Measurements from ENCODE around the gene SMC2. TPM values are rescaled to one million over a fixed set of nuclear protein-coding genes. Genes with fewer than 3 reads are reported as not detected.

SMC2 gene
- total RNA-seq, 1 donor from 2014 or later, result 9.8 TPM

DNA sequence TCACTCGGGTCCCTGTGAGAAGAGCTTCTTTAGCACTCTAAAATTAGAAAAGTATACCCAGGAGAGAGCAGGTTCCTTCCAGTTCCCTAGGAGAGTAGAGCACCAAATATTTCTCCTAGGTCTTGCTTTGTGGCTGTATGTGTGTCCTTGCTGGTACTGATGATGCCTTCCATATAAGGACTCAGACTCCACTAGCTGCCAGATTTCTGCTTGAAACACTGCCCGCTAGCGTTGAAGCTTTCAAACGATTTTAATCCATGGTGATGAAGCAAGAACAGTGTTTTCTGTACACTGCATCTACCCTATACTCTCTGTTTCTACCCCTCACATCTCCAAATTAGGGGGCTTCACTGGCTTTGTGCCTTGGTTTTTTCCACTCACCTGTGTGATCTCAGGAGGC is 2.4 kb upstream of the SMC2 start:
- Histone ChIP-seq H3K4me3 (ENCODE audit: insufficient read depth, low read depth, low read length) (no peak overlapping the region), H3K9ac (ENCODE audit: low read length) (no peak overlapping the region), H4K20me1 (ENCODE audit: insufficient read depth, low read length) (no peaks in the 10 kb centered on the region), H3K9me3 (ENCODE audit: insufficient read depth, low read depth, low read length) (no peaks in the 10 kb centered on the region), H3K36me3 (ENCODE audit: insufficient read depth, low read length) (peaks cover 4% of the 10 kb centered on the region), H3K4me2 (ENCODE audit: low read length) (peak overlapping the region; percentile 32), H3K4me1 (ENCODE audit: insufficient read depth, low read length) (peaks cover 9% of the 10 kb centered on the region), H3K79me2 (ENCODE audit: insufficient read depth, low read length) (peaks cover 22% of the 10 kb centered on the region), H2AFZ (ENCODE audit: low read depth, low read length) (no peak overlapping the region), H3K27ac (ENCODE audit: low read depth, low read length) (no peak overlapping the region), H3K27me3 (ENCODE audit: insufficient read depth, low read length) (no peaks in the 10 kb centered on the region)
- Mint-ChIP-seq H3K4me3 (ENCODE audit: unreplicated experiment) (no peak overlapping the region), H3K36me3 (ENCODE audit: low read depth, unreplicated experiment) (no peaks in the 10 kb centered on the region), H3K4me1 (ENCODE audit: low read depth, unreplicated experiment) (peaks cover 6% of the 10 kb centered on the region), H3K27me3 (ENCODE audit: low read depth, unreplicated experiment) (peaks cover 5% of the 10 kb centered on the region), H3K27ac (ENCODE audit: unreplicated experiment) (no peak overlapping the region), H3K9me3 (ENCODE audit: unreplicated experiment) (no peaks in the 10 kb centered on the region)
- TF ChIP-seq EZH2 (IDR thresholded peaks at IDR 0.05; ENCODE audit: insufficient read depth, low read length), result no peak
- TF ChIP-seq, protein P1, sequence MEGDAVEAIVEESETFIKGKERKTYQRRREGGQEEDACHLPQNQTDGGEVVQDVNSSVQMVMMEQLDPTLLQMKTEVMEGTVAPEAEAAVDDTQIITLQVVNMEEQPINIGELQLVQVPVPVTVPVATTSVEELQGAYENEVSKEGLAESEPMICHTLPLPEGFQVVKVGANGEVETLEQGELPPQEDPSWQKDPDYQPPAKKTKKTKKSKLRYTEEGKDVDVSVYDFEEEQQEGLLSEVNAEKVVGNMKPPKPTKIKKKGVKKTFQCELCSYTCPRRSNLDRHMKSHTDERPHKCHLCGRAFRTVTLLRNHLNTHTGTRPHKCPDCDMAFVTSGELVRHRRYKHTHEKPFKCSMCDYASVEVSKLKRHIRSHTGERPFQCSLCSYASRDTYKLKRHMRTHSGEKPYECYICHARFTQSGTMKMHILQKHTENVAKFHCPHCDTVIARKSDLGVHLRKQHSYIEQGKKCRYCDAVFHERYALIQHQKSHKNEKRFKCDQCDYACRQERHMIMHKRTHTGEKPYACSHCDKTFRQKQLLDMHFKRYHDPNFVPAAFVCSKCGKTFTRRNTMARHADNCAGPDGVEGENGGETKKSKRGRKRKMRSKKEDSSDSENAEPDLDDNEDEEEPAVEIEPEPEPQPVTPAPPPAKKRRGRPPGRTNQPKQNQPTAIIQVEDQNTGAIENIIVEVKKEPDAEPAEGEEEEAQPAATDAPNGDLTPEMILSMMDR (IDR thresholded peaks at IDR 0.05; ENCODE audit: insufficient read depth, low read depth, low read length), result peak; percentile 19
- FAIRE-seq (no peak), DNase-seq (ENCODE audit: low read depth) (peak; percentile 16)

DNA sequence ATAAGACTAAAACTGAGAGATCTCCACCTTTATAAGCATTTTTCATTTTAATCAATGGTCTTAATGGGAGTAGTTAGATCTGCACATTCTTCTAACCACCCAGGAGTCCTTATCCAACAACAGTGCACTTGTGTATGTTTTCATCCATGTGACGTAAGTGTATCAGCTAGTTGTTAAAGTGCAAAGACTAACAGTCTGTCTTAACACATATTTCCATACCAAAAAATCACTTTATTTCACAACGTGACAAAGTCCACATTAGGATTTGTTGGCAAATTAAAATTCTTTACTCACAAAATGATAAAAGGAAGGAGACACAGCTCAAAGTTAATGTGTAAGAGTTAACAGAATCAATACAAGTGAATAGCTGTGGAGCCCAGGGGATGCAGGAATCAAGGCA is 1.9 kb upstream of the SMC2 start:
- Histone ChIP-seq H3K4me3 (ENCODE audit: insufficient read depth, low read depth, low read length) (no peak overlapping the region), H3K27ac (ENCODE audit: low read depth, low read length) (no peak overlapping the region), H3K79me2 (ENCODE audit: insufficient read depth, low read length) (peaks cover 23% of the 10 kb centered on the region), H3K36me3 (ENCODE audit: insufficient read depth, low read length) (peaks cover 4% of the 10 kb centered on the region), H3K4me1 (ENCODE audit: insufficient read depth, low read length) (peaks cover 9% of the 10 kb centered on the region), H3K4me2 (ENCODE audit: low read length) (peak overlapping the region; percentile 95), H3K9me3 (ENCODE audit: insufficient read depth, low read depth, low read length) (no peaks in the 10 kb centered on the region), H3K9ac (ENCODE audit: low read length) (no peak overlapping the region), H2AFZ (ENCODE audit: low read depth, low read length) (no peak overlapping the region), H4K20me1 (ENCODE audit: insufficient read depth, low read length) (no peaks in the 10 kb centered on the region), H3K27me3 (ENCODE audit: insufficient read depth, low read length) (no peaks in the 10 kb centered on the region)
- H3K36me3 Mint-ChIP-seq (ENCODE audit: low read depth, unreplicated experiment), result no peaks in the 10 kb centered on the region
- peaks cover 3% of the 10 kb centered on the region for H3K27me3 Mint-ChIP-seq (ENCODE audit: low read depth, unreplicated experiment)
- peaks cover 6% of the 10 kb centered on the region for H3K4me1 Mint-ChIP-seq (ENCODE audit: low read depth, unreplicated experiment)
- no peak for TF ChIP-seq EZH2 (IDR thresholded peaks at IDR 0.05; ENCODE audit: insufficient read depth, low read length)
- TF ChIP-seq, protein P1 (IDR thresholded peaks at IDR 0.05; ENCODE audit: insufficient read depth, low read depth, low read length), result no peak
- H3K4me3 Mint-ChIP-seq (ENCODE audit: unreplicated experiment), result no peak overlapping the region
- no peak overlapping the region for H3K27ac Mint-ChIP-seq (ENCODE audit: unreplicated experiment)
- no peak for DNase-seq (ENCODE audit: low read depth)
- FAIRE-seq, result no peak
- no peaks in the 10 kb centered on the region for H3K9me3 Mint-ChIP-seq (ENCODE audit: unreplicated experiment)

DNA sequence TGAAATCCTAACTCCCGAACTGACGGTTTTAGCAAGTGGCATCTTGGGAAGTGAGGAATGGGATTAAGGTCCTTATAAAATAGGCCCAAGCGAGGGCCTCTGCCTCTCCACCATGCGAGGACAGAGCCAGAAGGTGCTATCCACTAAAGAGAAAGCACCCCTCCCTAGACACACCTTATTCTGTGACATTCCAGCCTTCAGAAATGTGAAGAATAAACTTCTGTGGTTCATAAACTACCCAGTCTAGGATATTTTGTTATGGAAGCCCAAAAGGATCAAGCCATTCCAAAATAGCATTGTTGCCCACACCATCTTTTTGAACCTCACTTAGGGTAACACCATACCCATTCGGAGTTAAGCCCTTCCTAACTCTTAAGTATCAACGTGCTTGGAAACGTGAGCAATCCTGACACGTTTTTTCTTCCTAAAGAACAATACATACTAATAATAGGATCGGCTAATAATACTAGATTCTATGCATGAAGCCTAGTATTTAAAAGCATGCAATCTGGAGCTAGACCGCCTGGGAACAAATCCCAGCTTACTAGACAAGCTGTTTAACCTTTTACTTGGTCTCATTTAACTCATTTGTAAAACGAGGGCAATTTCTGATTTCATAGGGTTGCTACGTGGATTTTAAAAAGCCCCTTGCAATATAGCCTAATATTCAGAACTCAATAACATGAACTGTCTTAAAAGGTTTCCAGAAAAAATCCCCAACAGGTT is 1.1 kb upstream of the SMC2 start:
- TF ChIP-seq, protein P1 (IDR thresholded peaks at IDR 0.05; ENCODE audit: insufficient read depth, low read depth, low read length), result no peak
- no peak for TF ChIP-seq EZH2 (IDR thresholded peaks at IDR 0.05; ENCODE audit: insufficient read depth, low read length)
- Histone ChIP-seq H3K27me3 (ENCODE audit: insufficient read depth, low read length) (no peaks in the 10 kb centered on the region), H3K27ac (ENCODE audit: low read depth, low read length) (peak overlapping the region; percentile 99), H2AFZ (ENCODE audit: low read depth, low read length) (peak overlapping the region; percentile 96), H3K4me1 (ENCODE audit: insufficient read depth, low read length) (peaks cover 9% of the 10 kb centered on the region), H3K36me3 (ENCODE audit: insufficient read depth, low read length) (peaks cover 4% of the 10 kb centered on the region), H4K20me1 (ENCODE audit: insufficient read depth, low read length) (no peaks in the 10 kb centered on the region), H3K4me3 (ENCODE audit: insufficient read depth, low read depth, low read length) (peak overlapping the region; percentile 89), H3K9ac (ENCODE audit: low read length) (peak overlapping the region; percentile 98), H3K9me3 (ENCODE audit: insufficient read depth, low read depth, low read length) (no peaks in the 10 kb centered on the region), H3K79me2 (ENCODE audit: insufficient read depth, low read length) (peaks cover 31% of the 10 kb centered on the region), H3K4me2 (ENCODE audit: low read length) (peak overlapping the region; percentile 95)
- DNase-seq (ENCODE audit: low read depth) (peak; percentile 7), FAIRE-seq (no peak)
- no peaks in the 10 kb centered on the region for H3K36me3 Mint-ChIP-seq (ENCODE audit: low read depth, unreplicated experiment)
- peak overlapping the region; percentile 100 for H3K27ac Mint-ChIP-seq (ENCODE audit: unreplicated experiment)
- H3K4me3 Mint-ChIP-seq (ENCODE audit: unreplicated experiment), result peak overlapping the region; percentile 99
- peaks cover 3% of the 10 kb centered on the region for H3K27me3 Mint-ChIP-seq (ENCODE audit: low read depth, unreplicated experiment)
- peaks cover 6% of the 10 kb centered on the region for H3K4me1 Mint-ChIP-seq (ENCODE audit: low read depth, unreplicated experiment)
- no peaks in the 10 kb centered on the region for H3K9me3 Mint-ChIP-seq (ENCODE audit: unreplicated experiment)
